T-helper 1 cell (primary cell): ENCODE data around the gene RPL15.

Experiments
- DNase-seq, 5 donors: peaks; one replicate each; pipeline ENCODE4 v3.0.0-alpha.2; 2012 to 2020

The RPL15 gene

GRCh38 chr3:23932571-23932970, 15.6 kb downstream of the RPL15 start:
- DNase-seq: no peak

DNA sequence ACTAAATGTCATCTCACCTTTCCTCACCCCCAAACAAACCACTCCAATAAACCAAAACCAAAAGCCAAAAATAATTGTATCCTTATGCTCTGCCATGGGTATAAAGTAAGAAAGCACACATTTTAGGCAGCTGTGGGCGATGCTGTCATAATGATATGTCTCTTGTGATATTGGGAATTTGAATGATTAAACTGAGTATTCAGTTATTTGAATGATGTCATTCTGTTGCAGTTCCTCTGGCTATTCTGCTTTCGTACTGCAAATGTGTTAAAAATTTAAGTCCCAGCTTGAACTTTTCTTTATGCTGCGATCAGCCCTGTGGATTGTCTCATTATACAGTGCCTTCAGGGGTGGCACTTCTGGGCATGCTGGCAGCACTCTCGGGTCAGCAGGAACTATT, 17.3 kb downstream of the RPL15 start:
- DNase-seq: no peak

DNA sequence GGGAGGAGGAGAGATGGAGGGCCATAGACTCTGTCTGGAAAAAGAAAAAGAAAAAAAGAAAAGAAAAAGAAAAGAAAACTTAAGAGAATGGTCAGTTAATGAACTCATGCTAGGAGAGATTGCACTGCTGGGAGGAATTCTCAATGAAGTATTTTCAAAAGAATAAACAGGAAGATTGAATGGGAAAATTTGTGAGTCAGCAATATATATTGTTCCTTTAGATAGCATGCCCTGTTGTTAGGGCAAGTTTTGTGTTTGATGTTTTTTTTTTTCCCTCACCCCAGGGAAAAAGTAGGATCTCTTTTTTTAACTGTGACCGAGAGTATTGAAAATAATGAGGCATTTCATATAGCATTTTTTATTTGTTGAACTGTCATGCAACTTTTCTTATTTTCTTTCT, 20.4 kb downstream of the RPL15 start:
- no peak for DNase-seq

DNA sequence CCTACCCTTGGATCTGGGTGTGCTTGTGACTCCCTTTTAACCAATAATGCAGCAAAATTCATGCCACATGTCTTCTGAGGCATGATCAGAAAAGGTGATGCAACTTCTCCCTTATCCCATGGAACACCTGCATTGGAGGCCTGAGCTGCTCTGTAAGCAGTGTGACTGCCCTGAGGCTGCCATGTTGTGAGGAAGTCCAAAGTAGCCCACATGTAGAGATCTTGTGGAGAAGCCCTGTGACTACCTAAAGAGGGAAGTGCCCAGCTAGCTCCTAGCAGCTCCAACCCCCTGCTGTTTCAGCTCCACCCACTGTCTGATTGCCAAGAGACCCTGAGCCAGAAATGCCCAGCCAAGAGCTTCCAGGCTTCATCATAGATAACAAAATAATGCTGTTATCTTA, 21.8 kb downstream of the RPL15 start:
- DNase-seq: no peak

GRCh38 chr3:23940775-23941174, 23.8 kb downstream of the RPL15 start:
- no peak for DNase-seq

GRCh38 chr3:23941440-23941839, 24.5 kb downstream of the RPL15 start:
- DNase-seq: no peak

- no peak for DNase-seq
Measured at GRCh38 chr3:23942546-23942945, 25.6 kb downstream of the RPL15 start.

DNA sequence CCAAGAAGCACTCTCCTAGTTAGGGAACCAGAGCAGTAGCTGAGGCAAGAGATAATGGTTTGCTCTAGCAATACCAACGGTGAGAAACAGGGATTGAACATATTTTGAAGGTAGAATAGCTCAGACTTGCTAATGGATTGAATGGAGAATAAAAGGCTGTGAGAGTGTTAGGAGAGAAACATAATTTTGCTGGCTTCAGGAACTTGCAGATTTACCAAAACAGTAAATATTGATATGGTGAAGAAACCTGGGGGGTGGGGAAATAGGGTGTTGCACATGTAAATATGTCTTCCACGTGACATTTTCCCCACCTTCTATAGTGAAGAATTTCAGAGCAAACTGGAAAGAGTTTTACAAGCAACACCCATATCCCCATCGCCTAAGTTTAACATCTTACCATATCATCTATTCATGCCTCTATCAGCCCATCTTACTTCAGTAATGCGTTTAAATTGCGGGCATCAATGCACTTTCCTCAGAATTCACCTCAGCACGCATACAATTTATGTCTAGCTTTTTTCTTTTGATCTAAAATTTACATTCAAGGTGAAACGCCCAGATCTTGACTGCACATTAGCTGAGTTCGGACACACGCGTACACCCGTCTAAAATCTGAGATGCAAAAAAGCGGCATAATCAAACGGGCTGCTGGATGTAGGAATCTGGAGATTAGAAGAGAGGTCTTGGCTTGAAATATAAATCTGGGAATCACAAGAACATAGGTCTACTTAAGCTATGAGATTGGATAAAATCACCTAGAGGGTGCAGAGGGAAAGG, 27.3 kb downstream of the RPL15 start:
- no peak for DNase-seq

- peak; percentile 70 to 87 (median 77) for DNase-seq
Measured at GRCh38 chr3:23944861-23945662, 28.1 kb downstream of the RPL15 start, which contains the start of gene NR1D2. TSS of gene NR1D2 (plus strand) at chr3:23945286. CDS start at chr3:23945579, 293 bp downstream.

DNA sequence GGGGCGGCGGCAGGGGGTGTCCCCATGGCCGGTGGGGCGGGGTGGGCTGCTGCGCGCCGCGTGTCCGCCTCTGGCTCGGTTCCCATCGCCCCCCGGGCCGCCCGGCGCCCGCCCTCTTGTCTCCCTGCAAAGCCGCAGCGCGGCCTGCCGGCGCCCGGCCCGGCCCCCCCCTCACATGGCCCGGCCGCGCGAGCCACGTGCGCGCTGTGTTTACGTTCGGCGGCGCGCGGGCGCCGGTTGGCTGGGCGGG, 28.7 kb downstream of the RPL15 start:
- DNase-seq: no peak

DNA sequence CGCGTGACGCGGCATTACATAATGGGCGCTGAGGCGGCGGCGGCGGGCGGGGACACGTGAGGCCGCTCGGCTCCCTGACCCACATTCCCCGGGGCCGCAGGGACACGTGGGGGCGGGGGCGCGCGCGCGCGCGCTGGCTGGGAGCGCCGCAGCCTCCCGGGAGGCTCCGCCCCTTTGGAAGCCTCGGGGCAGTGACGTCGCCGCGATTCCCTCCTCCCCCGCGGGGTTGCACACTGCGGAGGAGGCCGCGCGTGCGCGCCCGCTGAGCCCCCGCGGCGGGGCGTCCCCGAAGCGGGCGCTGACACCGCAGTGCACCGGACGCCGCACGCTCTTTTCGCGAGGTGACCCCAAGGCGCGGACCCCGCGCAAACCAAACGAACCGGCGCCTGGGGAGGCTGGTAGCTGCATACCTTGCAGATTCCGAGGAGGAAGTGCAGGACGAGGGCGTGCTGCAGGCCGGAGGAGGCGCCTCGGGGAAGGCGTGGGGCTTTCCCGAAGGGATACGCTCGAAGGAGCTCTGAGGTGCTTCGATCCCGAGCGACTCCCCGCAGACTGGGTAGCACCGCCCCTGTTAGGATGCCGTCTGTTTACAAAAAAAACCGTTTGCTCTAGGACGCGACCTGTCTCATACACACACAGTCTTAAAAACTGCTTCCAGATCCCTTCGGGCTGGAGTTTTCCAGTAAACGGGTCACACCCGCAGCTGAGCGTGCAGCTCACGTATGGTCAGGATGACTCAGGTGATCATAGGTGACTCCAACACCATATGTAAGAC, 29.2 kb downstream of the RPL15 start:
- peak; percentile 95 to 99 (median 97) for DNase-seq

- no peak for DNase-seq
Measured at GRCh38 chr3:23948761-23949160, 31.8 kb downstream of the RPL15 start.

DNA sequence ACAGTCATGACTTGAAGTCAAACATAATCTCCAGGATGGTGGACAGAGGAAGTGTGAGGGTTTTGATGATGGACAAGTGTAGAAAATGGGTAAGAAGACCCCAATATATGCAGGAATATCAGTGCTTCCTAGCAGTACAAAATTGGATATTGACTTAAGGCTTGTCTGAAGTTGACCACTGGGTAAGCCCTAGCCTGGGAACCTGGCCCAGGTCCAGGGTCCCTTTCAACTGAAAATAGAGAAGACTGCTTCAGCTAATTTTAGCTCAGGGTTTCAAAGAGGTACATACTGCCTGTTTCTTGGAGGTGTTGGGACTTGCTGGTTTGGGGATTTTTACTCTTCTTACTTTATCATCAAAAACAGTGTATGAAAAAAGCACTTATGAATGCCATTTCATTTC, 32.9 kb downstream of the RPL15 start:
- DNase-seq: no peak

DNA sequence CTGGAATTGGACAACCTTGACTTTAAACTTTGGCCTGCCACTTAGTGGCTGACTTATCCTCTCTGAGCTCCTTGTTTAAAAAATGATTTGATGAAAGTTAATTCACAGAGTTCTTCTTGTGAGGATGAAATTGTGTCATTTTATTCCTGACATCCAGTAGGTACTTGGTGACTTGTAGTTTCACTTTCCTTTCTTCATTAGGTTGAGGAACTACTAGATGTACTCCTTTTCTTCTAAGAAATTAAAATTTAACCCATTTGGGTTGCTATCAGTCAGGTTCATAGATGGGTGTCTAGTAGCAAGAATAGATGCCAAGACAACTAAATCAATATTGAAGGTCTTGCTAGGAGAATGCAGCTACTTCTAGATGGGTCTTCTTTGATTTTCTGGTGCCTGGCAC, 33.4 kb downstream of the RPL15 start:
- peak in 1 of 5 donors; percentile 29 for DNase-seq

GRCh38 chr3:23952646-23953045, 35.7 kb downstream of the RPL15 start:
- no peak for DNase-seq

DNA sequence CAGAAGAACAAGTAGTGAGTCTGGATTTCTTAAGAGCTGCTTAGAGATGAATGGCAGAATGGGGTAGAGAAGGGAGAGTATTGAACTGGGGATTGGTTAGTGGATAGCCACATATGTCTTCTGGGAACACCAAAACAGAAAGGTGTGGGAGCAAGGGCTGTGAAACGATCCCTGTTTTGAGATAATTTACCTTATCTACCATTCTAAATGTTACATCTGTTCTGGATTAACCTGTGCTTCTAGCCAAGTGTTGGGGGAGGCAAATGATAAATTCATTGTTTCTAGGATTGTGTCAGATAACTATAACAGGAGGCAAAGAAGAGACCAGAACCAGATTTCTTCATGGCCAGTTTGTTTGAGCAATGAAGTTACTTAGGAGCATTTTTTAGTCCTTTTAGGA, 36.6 kb downstream of the RPL15 start:
- no peak for DNase-seq

DNA sequence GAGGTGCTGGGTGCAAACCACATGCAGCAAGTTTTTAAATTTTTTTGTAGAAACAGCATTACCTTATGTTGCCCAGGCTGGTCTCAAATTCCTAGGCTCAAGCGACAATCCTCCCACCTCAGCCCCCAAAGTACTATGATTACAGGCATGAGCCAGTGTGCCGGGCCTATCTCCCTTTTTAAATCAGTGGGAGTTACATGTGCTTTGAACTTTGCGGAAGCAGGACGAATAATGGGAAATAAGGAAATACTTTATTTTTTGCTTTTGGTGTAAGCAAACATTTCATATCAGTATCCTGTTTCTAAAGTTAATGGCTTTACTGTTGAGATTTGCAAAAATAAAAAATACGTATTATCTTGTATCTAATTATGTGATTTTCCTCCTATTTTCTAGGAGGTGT, 37.2 kb downstream of the RPL15 start:
- no peak for DNase-seq

GRCh38 chr3:23956701-23957100, 39.8 kb downstream of the RPL15 start:
- DNase-seq: no peak

DNA sequence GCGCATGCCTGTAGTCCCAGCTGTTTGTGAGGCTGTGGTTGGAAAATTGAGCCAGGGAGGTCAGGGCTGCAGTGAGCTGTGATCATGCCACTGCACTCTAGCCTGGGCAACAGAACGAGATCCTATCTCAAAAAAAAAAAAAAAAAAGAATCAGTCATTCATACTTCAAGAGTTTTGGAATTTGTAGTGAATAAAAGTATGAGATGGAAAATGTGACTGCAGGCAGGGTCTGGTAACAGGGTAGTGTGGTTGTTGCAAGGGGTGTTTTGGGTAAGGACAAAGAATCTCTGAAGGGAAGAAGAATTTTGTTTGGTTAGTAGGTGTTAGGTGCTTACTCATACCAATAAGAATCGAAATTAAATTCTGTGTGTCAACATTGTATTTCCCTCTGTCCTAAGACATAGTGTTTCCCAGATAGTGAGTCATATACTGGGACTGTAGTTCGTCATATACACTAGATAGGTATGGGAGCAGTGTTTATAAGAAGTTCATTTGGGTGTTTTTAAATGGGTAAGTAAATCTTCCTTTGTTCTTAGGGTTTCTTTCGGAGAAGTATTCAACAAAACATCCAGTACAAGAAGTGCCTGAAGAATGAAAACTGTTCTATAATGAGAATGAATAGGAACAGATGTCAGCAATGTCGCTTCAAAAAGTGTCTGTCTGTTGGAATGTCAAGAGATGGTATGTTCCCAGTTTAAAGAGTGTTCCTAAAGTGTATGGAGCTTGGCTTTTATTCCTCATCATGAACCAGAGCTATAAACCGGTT, 42.4 kb downstream of the RPL15 start:
- DNase-seq: peak in 1 of 5 donors; percentile 18

DNA sequence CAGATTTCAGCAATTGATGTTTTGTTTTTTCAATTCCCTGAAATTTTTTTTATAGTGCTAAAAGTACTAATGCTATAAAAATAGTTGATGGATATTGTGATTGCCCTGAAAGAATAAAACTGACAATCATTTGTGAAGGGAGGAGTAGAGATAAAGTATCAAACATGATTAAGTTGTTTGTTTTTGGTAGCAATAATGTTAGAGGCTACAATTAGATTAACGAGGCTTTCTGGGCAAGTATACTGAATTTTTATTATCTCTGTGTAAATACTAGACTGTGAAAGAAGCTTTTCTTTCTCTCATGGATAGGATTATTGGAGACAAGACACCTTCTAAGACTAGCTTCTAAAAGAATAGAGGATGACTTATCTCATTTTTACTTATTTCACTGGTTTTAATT, 43.7 kb downstream of the RPL15 start:
- no peak for DNase-seq

- DNase-seq: no peak
Measured at GRCh38 chr3:23961066-23961465, 44.1 kb downstream of the RPL15 start.

DNA sequence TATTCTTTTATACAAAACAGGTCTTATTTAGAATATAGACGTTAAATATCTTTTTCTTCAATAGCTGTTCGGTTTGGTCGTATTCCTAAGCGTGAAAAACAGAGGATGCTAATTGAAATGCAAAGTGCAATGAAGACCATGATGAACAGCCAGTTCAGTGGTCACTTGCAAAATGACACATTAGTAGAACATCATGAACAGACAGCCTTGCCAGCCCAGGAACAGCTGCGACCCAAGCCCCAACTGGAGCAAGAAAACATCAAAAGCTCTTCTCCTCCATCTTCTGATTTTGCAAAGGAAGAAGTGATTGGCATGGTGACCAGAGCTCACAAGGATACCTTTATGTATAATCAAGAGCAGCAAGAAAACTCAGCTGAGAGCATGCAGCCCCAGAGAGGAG, 45.0 kb downstream of the RPL15 start:
- no peak for DNase-seq
